WTC11 (cell line): ENCODE data around the gene GHR. TPM values are rescaled to one million over a fixed set of nuclear protein-coding genes. Genes with fewer than 3 reads are reported as not detected.

Experiments
- ATAC-seq: fragments of 200-7000 bp; cut with Tn5 transposase; 2 replicates; pipeline ENCODE4 v1.10.0; 2021; ENCODE audit warnings: mild to moderate bottlenecking, moderate library complexity
- CTCF ChIA-PET: fragments of 300-600 bp; sonication (Branson Sonifier 250); formaldehyde crosslinking; loops from one replicate; lab custom pipeline; 2021; ENCODE audit warnings: antibody characterized with exemption; lab: Charles Lee
- POLR2A ChIA-PET: fragments of 350-600 bp; sonication (Branson Sonifier 250); formaldehyde crosslinking; loops from one replicate; lab custom pipeline; 2021; ENCODE audit warnings: antibody characterized with exemption; lab: Charles Lee
- DNase-seq: peaks from one replicate; pipeline ENCODE4 v3.0.0; 2021; ENCODE audit warnings: low spot score
- H3K27ac Mint-ChIP-seq: 2 replicates; pipeline ENCODE4 v1.8.0; 2021; ENCODE audit warnings: mixed read lengths
- H3K27me3 Mint-ChIP-seq: 2 replicates; pipeline ENCODE4 v1.8.0; 2021; ENCODE audit warnings: low read depth, mild to moderate bottlenecking, moderate library complexity, mixed read lengths
- H3K36me3 Mint-ChIP-seq: 2 replicates; pipeline ENCODE4 v1.8.0; 2021; ENCODE audit warnings: mixed read lengths
- H3K4me1 Mint-ChIP-seq: 2 replicates; pipeline ENCODE4 v1.8.0; 2022; ENCODE audit warnings: mixed read lengths
- H3K4me3 Mint-ChIP-seq: 2 replicates; pipeline ENCODE4 v1.8.0; 2021; ENCODE audit warnings: mild to moderate bottlenecking, moderate library complexity, mixed read lengths
- H3K9me3 Mint-ChIP-seq: 2 replicates; pipeline ENCODE4 v1.8.0; 2021; ENCODE audit warnings: mixed read lengths
- ATF1 ChIP-seq: sonication (generic); formaldehyde crosslinking; IDR thresholded peaks from 2 replicates; pipeline ENCODE4 v1.8.1; 2023; ENCODE audit warnings: mild to moderate bottlenecking, moderate library complexity, missing genetic modification reagents
- CREM ChIP-seq: sonication (generic); formaldehyde crosslinking; IDR thresholded peaks from 2 replicates; pipeline ENCODE4 v1.8.1; 2022; ENCODE audit warnings: mild to moderate bottlenecking, missing genetic modification reagents, moderate library complexity
- E2F1 ChIP-seq: sonication (generic); formaldehyde crosslinking; IDR thresholded peaks from 2 replicates; pipeline ENCODE4 v1.8.0; 2022; ENCODE audit warnings: mild to moderate bottlenecking, missing genetic modification reagents
- EMX1 ChIP-seq: fragments of 250-450 bp; sonication (Bioruptor Pico); IDR thresholded peaks from 2 replicates; pipeline ENCODE4 v1.8.0; 2021; ENCODE audit warnings: mild to moderate bottlenecking
- ERG ChIP-seq: fragments of 250-450 bp; sonication (Bioruptor Pico); IDR thresholded peaks from 2 replicates; pipeline ENCODE4 v1.8.0; 2021; ENCODE audit warnings: mild to moderate bottlenecking
- ETV6 ChIP-seq: sonication (generic); formaldehyde crosslinking; IDR thresholded peaks from 2 replicates; pipeline ENCODE4 v1.8.1; 2022; ENCODE audit warnings: mild to moderate bottlenecking, missing genetic modification reagents
- GTF2I ChIP-seq: fragments of 250-450 bp; sonication (Bioruptor Pico); conservative IDR thresholded peaks from 2 replicates; pipeline ENCODE4 v1.4.0; 2021; ENCODE audit warnings: mild to moderate bottlenecking
- IRF1 ChIP-seq: sonication (generic); formaldehyde crosslinking; IDR thresholded peaks from 2 replicates; pipeline ENCODE4 v1.8.0; 2023; ENCODE audit warnings: missing genetic modification reagents
- MYBL2 ChIP-seq: sonication (generic); formaldehyde crosslinking; IDR thresholded peaks from 2 replicates; pipeline ENCODE4 v1.8.1; 2023; ENCODE audit warnings: mild to moderate bottlenecking, moderate library complexity, missing genetic modification reagents
- NFYB ChIP-seq: sonication (generic); formaldehyde crosslinking; conservative IDR thresholded peaks from 2 replicates; pipeline ENCODE4 v1.8.0; 2022; ENCODE audit warnings: low read depth, missing genetic modification reagents
- PRRX2 ChIP-seq: fragments of 250-450 bp; sonication (Bioruptor Pico); IDR thresholded peaks from 2 replicates; pipeline ENCODE4 v1.8.0; 2021; ENCODE audit warnings: mild to moderate bottlenecking
- RORB ChIP-seq: fragments of 250-450 bp; sonication (Bioruptor Pico); IDR thresholded peaks from 2 replicates; pipeline ENCODE4 v1.9.0; 2021; ENCODE audit warnings: mild to moderate bottlenecking
- SOX15 ChIP-seq: fragments of 250-450 bp; sonication (Bioruptor Pico); IDR thresholded peaks from 2 replicates; pipeline ENCODE4 v1.9.0; 2021; ENCODE audit warnings: mild to moderate bottlenecking
- TCF7 ChIP-seq: sonication (generic); formaldehyde crosslinking; IDR thresholded peaks from 2 replicates; pipeline ENCODE4 v1.8.0; 2022; ENCODE audit warnings: mild to moderate bottlenecking, low read depth, missing genetic modification reagents, moderate library complexity
- TP53 ChIP-seq: sonication (generic); formaldehyde crosslinking; IDR thresholded peaks from 2 replicates; pipeline ENCODE4 v1.8.1; 2023; ENCODE audit warnings: mild to moderate bottlenecking, missing genetic modification reagents
- ZBTB21 ChIP-seq: sonication (generic); formaldehyde crosslinking; IDR thresholded peaks from 2 replicates; pipeline ENCODE4 v1.8.1; 2023; ENCODE audit warnings: mild to moderate bottlenecking, missing genetic modification reagents, borderline replicate concordance
- ZBTB43 ChIP-seq: sonication (generic); formaldehyde crosslinking; IDR thresholded peaks from 2 replicates; pipeline ENCODE4 v1.8.1; 2023; ENCODE audit warnings: mild to moderate bottlenecking, missing genetic modification reagents
- ZNF416 ChIP-seq: fragments of 250-450 bp; sonication (Bioruptor Pico); IDR thresholded peaks from 2 replicates; pipeline ENCODE4 v1.9.0; 2021; ENCODE audit warnings: mild to moderate bottlenecking, inconsistent platforms
- ZNF671 ChIP-seq: fragments of 250-450 bp; sonication (Bioruptor Pico); IDR thresholded peaks from 2 replicates; pipeline ENCODE4 v1.8.0; 2021; ENCODE audit warnings: mild to moderate bottlenecking
- total RNA-seq: library from RNA; stranded (reverse); gene quantifications from 3 replicates; pipeline ENCODE4 v1.2.3, GENCODE V29; 2021
- TF ChIP-seq, protein P1 (sequence below): fragments of 250-450 bp; sonication (Bioruptor Pico); IDR thresholded peaks from 2 replicates; pipeline ENCODE4 v1.9.0; 2021; ENCODE audit warnings: moderate library complexity, mild to moderate bottlenecking, inconsistent platforms, borderline replicate concordance
- TF ChIP-seq, protein P2 (sequence below): sonication (generic); formaldehyde crosslinking; IDR thresholded peaks from 2 replicates; pipeline ENCODE4 v1.8.1; 2022; ENCODE audit warnings: low read depth, mild to moderate bottlenecking, moderate library complexity, missing genetic modification reagents, borderline replicate concordance
- TF ChIP-seq, protein P3 (sequence below): sonication (generic); formaldehyde crosslinking; IDR thresholded peaks from 2 replicates; pipeline ENCODE4 v1.8.0; 2023; ENCODE audit warnings: mild to moderate bottlenecking, missing genetic modification reagents

Gene GHR
- total RNA-seq, 1 experiment from 2014 or later = 0.57 TPM

- TF ChIP-seq ERG (CRISPR knock-in tag) = no peak
- TF ChIP-seq IRF1 = no peak
- no peak for TF ChIP-seq RORB
- no peak for TF ChIP-seq ETV6
- TF ChIP-seq, protein P1, sequence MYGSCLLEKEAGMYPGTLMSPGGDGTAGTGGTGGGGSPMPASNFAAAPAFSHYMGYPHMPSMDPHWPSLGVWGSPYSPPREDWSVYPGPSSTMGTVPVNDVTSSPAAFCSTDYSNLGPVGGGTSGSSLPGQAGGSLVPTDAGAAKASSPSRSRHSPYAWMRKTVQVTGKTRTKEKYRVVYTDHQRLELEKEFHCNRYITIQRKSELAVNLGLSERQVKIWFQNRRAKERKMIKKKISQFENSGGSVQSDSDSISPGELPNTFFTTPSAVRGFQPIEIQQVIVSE (CRISPR knock-in tag) = no peak
- no peak for TF ChIP-seq PRRX2
- no peak for TF ChIP-seq E2F1
- TF ChIP-seq CREM (CRISPR knock-in tag) = no peak
- TF ChIP-seq MYBL2 = no peak
- TF ChIP-seq TP53 (CRISPR knock-in tag) = no peak
- no peak for TF ChIP-seq EMX1 (CRISPR knock-in tag)
These were observed 230.5 kb downstream of the GHR start (continued) for GRCh38 chr5:42653705-42654104.

- Mint-ChIP-seq H3K9me3 (peaks cover 7% of the 10 kb centered on the region), H3K27ac (no peak overlapping the region), H3K4me1 (0 out of 2 replicates have a peak, but pooled peaks cover 2% of the 10 kb centered on the region), H3K36me3 (peaks cover 7% of the 10 kb centered on the region), H3K4me3 (no peak overlapping the region), H3K27me3 (no peaks in the 10 kb centered on the region)
- TF ChIP-seq, protein P1 (CRISPR knock-in tag) = no peak
- no peak for TF ChIP-seq ZBTB21 (CRISPR knock-in tag)
- TF ChIP-seq ZBTB43 = no peak
- TF ChIP-seq TCF7 = no peak
- TF ChIP-seq ZNF416 (CRISPR knock-in tag) = no peak
- no peak for TF ChIP-seq NFYB (CRISPR knock-in tag)
- no peak for TF ChIP-seq SOX15 (CRISPR knock-in tag)
- no peak for TF ChIP-seq ZNF671 (CRISPR knock-in tag)
- ChIA-PET CTCF (no interaction called here), POLR2A (no interaction called here)
- no peak for ATAC-seq
- DNase-seq = no peak
These were observed 231.4 kb downstream of the GHR start for GRCh38 chr5:42654645-42655044.

DNA sequence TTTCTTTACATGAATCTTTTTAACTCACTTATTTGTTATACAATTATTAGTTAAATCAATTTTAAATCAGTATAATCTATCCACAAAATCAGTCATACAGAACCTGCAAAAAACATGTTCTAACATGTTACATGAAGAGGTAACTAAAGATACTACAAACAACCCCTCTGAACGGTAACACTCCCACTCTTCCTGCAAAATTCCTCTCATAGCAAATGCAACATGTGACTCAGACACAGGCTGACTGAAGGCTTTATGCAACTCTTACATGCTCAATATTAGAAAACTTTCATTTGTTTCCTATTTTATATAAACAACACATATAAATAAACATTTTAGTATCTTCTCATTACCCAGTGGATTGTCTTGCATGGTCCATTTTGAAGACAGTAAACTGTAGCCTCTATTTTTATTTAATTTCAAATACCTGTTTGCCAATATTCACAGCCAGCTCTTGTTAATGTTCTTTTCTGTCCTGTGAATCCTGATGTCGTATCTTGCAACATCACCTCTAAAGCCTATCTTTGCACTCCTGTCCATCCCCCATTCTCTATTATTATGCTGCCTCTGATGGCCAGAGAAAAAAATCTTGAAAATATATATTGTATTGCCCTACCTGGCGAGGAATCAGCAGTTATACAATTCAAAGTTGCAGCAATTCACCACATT is 232.9 kb downstream of the GHR start:
- Mint-ChIP-seq H3K36me3 (peaks cover 14% of the 10 kb centered on the region), H3K27me3 (no peaks in the 10 kb centered on the region), H3K4me3 (no peak overlapping the region), H3K27ac (0 out of 2 replicates have a peak overlapping the region, but pooled peaks have one; percentile 27), H3K9me3 (peaks cover 13% of the 10 kb centered on the region), H3K4me1 (0 out of 2 replicates have a peak, but pooled peaks cover 2% of the 10 kb centered on the region)
- no peak for DNase-seq
- CTCF ChIA-PET = interaction anchor here (0.6 to 1.2 kb wide), 3 partner anchors 73 to 260 kb away, joined by 3 to 6 read pairs (median 3); no protein-coding TSS in a partner anchor
- POLR2A ChIA-PET = no interaction called here
- ATAC-seq = no peak
- TF ChIP-seq, protein P2, sequence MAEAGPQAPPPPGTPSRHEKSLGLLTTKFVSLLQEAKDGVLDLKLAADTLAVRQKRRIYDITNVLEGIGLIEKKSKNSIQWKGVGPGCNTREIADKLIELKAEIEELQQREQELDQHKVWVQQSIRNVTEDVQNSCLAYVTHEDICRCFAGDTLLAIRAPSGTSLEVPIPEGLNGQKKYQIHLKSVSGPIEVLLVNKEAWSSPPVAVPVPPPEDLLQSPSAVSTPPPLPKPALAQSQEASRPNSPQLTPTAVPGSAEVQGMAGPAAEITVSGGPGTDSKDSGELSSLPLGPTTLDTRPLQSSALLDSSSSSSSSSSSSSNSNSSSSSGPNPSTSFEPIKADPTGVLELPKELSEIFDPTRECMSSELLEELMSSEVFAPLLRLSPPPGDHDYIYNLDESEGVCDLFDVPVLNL (CRISPR knock-in tag) = no peak
- no peak for TF ChIP-seq ZNF671 (CRISPR knock-in tag)
- no peak for TF ChIP-seq ATF1 (CRISPR knock-in tag)
- TF ChIP-seq, protein P1 (CRISPR knock-in tag) = no peak
- TF ChIP-seq GTF2I (CRISPR knock-in tag) = no peak
- no peak for TF ChIP-seq E2F1
- TF ChIP-seq, protein P3, sequence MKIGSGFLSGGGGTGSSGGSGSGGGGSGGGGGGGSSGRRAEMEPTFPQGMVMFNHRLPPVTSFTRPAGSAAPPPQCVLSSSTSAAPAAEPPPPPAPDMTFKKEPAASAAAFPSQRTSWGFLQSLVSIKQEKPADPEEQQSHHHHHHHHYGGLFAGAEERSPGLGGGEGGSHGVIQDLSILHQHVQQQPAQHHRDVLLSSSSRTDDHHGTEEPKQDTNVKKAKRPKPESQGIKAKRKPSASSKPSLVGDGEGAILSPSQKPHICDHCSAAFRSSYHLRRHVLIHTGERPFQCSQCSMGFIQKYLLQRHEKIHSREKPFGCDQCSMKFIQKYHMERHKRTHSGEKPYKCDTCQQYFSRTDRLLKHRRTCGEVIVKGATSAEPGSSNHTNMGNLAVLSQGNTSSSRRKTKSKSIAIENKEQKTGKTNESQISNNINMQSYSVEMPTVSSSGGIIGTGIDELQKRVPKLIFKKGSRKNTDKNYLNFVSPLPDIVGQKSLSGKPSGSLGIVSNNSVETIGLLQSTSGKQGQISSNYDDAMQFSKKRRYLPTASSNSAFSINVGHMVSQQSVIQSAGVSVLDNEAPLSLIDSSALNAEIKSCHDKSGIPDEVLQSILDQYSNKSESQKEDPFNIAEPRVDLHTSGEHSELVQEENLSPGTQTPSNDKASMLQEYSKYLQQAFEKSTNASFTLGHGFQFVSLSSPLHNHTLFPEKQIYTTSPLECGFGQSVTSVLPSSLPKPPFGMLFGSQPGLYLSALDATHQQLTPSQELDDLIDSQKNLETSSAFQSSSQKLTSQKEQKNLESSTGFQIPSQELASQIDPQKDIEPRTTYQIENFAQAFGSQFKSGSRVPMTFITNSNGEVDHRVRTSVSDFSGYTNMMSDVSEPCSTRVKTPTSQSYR (CRISPR knock-in tag) = no peak
